HEK293 (cell line): Measurements from ENCODE around the gene LIG3.

Experiments used
- CTCF ChIA-PET: fragments of 350-600 bp; formaldehyde crosslinking; extraction: SDS; loops from one replicate; lab custom pipeline; 2021; ENCODE audit warnings: antibody characterized with exemption; lab: Yijun Ruan, JAX
- POLR2A ChIA-PET: fragments of 300-600 bp; formaldehyde crosslinking; extraction: SDS; loops from one replicate; lab custom pipeline; 2020; ENCODE audit warnings: antibody characterized with exemption, inconsistent platforms; lab: Yijun Ruan, JAX
- H3K27ac ChIP-seq: fragments of 200-500 bp; sonication (Bioruptor generic); 2 replicates; pipeline ENCODE4 v1.5.1; 2014; ENCODE audit warnings: low read depth, low read length, control low read depth, inconsistent platforms; ENCODE audit errors: extremely low read depth
- H3K36me3 ChIP-seq, 2 experiments: fragments of 200-500 bp in 1 of 2; sonication (Bioruptor generic) in 1 of 2; 1 replicate in 1 of 2; 2 replicates in 1 of 2; pipeline ENCODE4 v1.5.1; 2014 to 2017; ENCODE audit warnings: inconsistent platforms in 2 of 2, low read length in 2 of 2; ENCODE audit not compliant: control insufficient read depth in 2 of 2, insufficient read depth in 1 of 2
- H3K4me1 ChIP-seq: fragments of 200-500 bp; sonication (Bioruptor generic); 2 replicates; pipeline ENCODE4 v1.5.1; 2014; ENCODE audit warnings: mild to moderate bottlenecking, low read length, inconsistent platforms; ENCODE audit not compliant: control insufficient read depth, insufficient read depth
- H3K4me3 ChIP-seq: 2 replicates; pipeline ENCODE4 v1.5.1; 2011; ENCODE audit warnings: low read depth, mild to moderate bottlenecking, control low read depth, low read length, moderate library complexity
- H3K9me3 ChIP-seq: fragments of 200-500 bp; sonication (Bioruptor generic); 2 replicates; pipeline ENCODE4 v1.5.1; 2014; ENCODE audit warnings: low read depth, low read length, inconsistent platforms; ENCODE audit not compliant: control insufficient read depth, insufficient read depth
- BCL11B ChIP-seq: fragments of 450-650 bp; formaldehyde crosslinking; IDR thresholded peaks from 2 replicates; pipeline ENCODE4 v1.5.1; 2016; ENCODE audit warnings: low read depth, missing biosample characterization, missing genetic modification characterization
- KLF1 ChIP-seq: fragments of 450-650 bp; formaldehyde crosslinking; IDR thresholded peaks from 2 replicates; pipeline ENCODE4 v1.5.1; 2016; ENCODE audit warnings: missing biosample characterization, missing genetic modification characterization
- KLF10 ChIP-seq: fragments of 450-650 bp; IDR thresholded peaks from 2 replicates; pipeline ENCODE4 v1.5.1; 2018; ENCODE audit warnings: missing biosample characterization, mild to moderate bottlenecking, missing genetic modification characterization
- OSR2 ChIP-seq: fragments of 450-650 bp; formaldehyde crosslinking; IDR thresholded peaks from 2 replicates; pipeline ENCODE4 v1.5.1; 2016; ENCODE audit warnings: missing biosample characterization, missing genetic modification characterization
- PRDM1 ChIP-seq: fragments of 450-650 bp; formaldehyde crosslinking; IDR thresholded peaks from 2 replicates; pipeline ENCODE4; 2016; ENCODE audit warnings: missing biosample characterization, missing genetic modification characterization
- ZBTB20 ChIP-seq: fragments of 450-650 bp; formaldehyde crosslinking; IDR thresholded peaks from 2 replicates; pipeline ENCODE4 v1.5.1; 2016; ENCODE audit warnings: missing biosample characterization, missing genetic modification characterization
- ZNF10 ChIP-seq: fragments of 450-650 bp; formaldehyde crosslinking; IDR thresholded peaks from 2 replicates; pipeline ENCODE4 v1.5.1; 2017; ENCODE audit warnings: missing biosample characterization, missing genetic modification characterization
- ZNF132 ChIP-seq: fragments of 450-650 bp; formaldehyde crosslinking; IDR thresholded peaks from 2 replicates; pipeline ENCODE4 v1.5.1; 2017; ENCODE audit warnings: missing biosample characterization, missing genetic modification characterization, borderline replicate concordance
- ZNF157 ChIP-seq: fragments of 450-650 bp; formaldehyde crosslinking; IDR thresholded peaks from 2 replicates; pipeline ENCODE4 v1.5.1; 2016; ENCODE audit warnings: missing biosample characterization, missing genetic modification characterization
- ZNF202 ChIP-seq: fragments of 450-650 bp; formaldehyde crosslinking; IDR thresholded peaks from 2 replicates; pipeline ENCODE4 v1.5.1; 2016; ENCODE audit warnings: missing biosample characterization, missing genetic modification characterization, borderline replicate concordance
- ZNF214 ChIP-seq: fragments of 450-650 bp; formaldehyde crosslinking; IDR thresholded peaks from 2 replicates; pipeline ENCODE4 v1.5.1; 2017; ENCODE audit warnings: missing biosample characterization, mild to moderate bottlenecking, missing genetic modification characterization, borderline replicate concordance
- ZNF24 ChIP-seq: fragments of 450-650 bp; formaldehyde crosslinking; IDR thresholded peaks from 2 replicates; pipeline ENCODE4 v1.5.1; 2016; ENCODE audit warnings: missing biosample characterization, missing genetic modification characterization
- ZNF311 ChIP-seq: fragments of 450-650 bp; formaldehyde crosslinking; IDR thresholded peaks from 2 replicates; pipeline ENCODE4 v1.5.1; 2017; ENCODE audit warnings: missing biosample characterization, missing genetic modification characterization, borderline replicate concordance
- ZNF324 ChIP-seq: fragments of 450-650 bp; formaldehyde crosslinking; IDR thresholded peaks from 2 replicates; pipeline ENCODE4 v1.5.1; 2016; ENCODE audit warnings: missing biosample characterization, missing genetic modification characterization
- ZNF549 ChIP-seq: fragments of 450-650 bp; IDR thresholded peaks from 2 replicates; pipeline ENCODE4 v1.5.1; 2018; ENCODE audit warnings: missing biosample characterization, missing genetic modification characterization, mild to moderate bottlenecking, inconsistent platforms, moderate library complexity
- ZNF560 ChIP-seq: fragments of 450-650 bp; formaldehyde crosslinking; IDR thresholded peaks from 2 replicates; pipeline ENCODE4 v1.5.1; 2017; ENCODE audit warnings: missing biosample characterization, missing genetic modification characterization, borderline replicate concordance
- ZNF561 ChIP-seq: fragments of 450-650 bp; IDR thresholded peaks from 2 replicates; pipeline ENCODE4 v1.5.1; 2018; ENCODE audit warnings: missing biosample characterization, missing genetic modification characterization, borderline replicate concordance
- ZNF654 ChIP-seq: fragments of 450-650 bp; formaldehyde crosslinking; IDR thresholded peaks from 2 replicates; pipeline ENCODE4 v1.5.1; 2016; ENCODE audit warnings: low read depth, missing biosample characterization, missing genetic modification characterization
- ZNF777 ChIP-seq: fragments of 450-650 bp; formaldehyde crosslinking; IDR thresholded peaks from 2 replicates; pipeline ENCODE4 v1.5.1; 2017; ENCODE audit warnings: missing biosample characterization, missing genetic modification characterization, borderline replicate concordance
- TF ChIP-seq, protein P1 (sequence below): fragments of 450-650 bp; formaldehyde crosslinking; IDR thresholded peaks from 2 replicates; pipeline ENCODE4 v1.5.0; 2017; ENCODE audit warnings: missing biosample characterization, missing genetic modification characterization, borderline replicate concordance
- TF ChIP-seq, protein P2 (sequence below): fragments of 450-650 bp; formaldehyde crosslinking; IDR thresholded peaks from 2 replicates; pipeline ENCODE4 v1.5.1; 2016; ENCODE audit warnings: missing biosample characterization, missing genetic modification characterization
- TF ChIP-seq, protein P3 (sequence below): fragments of 450-650 bp; formaldehyde crosslinking; IDR thresholded peaks from 2 replicates; pipeline ENCODE4 v1.5.1; 2017; ENCODE audit warnings: missing biosample characterization, missing genetic modification characterization
- TF ChIP-seq, protein P4 (sequence below): IDR thresholded peaks from 2 replicates; pipeline ENCODE4 v1.6.1; 2011; ENCODE audit warnings: mild to moderate bottlenecking, low read depth, low read length, borderline replicate concordance
- TF ChIP-seq, protein P5 (sequence below): fragments of 450-650 bp; formaldehyde crosslinking; optimal IDR thresholded peaks from 2 replicates; pipeline ENCODE3; 2016; ENCODE audit warnings: missing biosample characterization, mild to moderate bottlenecking, missing genetic modification characterization
- TF ChIP-seq, protein P6 (sequence below): fragments of 450-650 bp; formaldehyde crosslinking; IDR thresholded peaks from 2 replicates; pipeline ENCODE4 v1.5.1; 2017; ENCODE audit warnings: missing biosample characterization, missing genetic modification characterization

Gene LIG3

DNA sequence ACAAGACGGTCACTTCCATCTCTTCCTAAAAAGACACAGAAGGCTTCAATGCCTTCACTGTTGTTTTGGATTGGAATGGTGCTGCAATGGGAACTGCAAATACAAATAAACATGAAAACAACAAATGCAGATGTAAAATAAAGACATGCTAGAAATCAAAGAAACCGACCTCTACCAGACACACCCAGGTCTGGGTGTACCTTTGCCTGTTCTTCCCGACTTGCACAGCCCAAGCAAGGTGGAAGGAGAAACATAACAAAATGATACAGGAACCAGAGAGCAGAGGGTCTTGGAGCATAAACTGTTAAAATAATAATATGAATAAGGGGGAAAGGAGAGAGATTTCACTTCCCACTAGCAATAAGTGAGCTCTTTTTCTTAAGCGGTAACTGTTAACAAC lies 65.9 kb downstream of the LIG3 start:
- no peak overlapping the region; the same call in 1 of the 2 replicates for H3K27ac ChIP-seq
- no peak overlapping the region for H3K4me3 ChIP-seq
- TF ChIP-seq ZBTB20 (tag by site-specific recombination) (no peak), ZNF560 (tag by site-specific recombination) (no peak), ZNF654 (tag by site-specific recombination) (no peak), ZNF214 (tag by site-specific recombination) (no peak), ZNF561 (tag by site-specific recombination) (no peak)
- H3K36me3 ChIP-seq, result no peaks in the 10 kb centered on the region
- CTCF ChIA-PET, result interaction anchor here (0.7 to 1.0 kb wide), 3 partner anchors 9 to 527 kb away, joined by 3 to 4 read pairs (median 4); no protein-coding TSS in a partner anchor
- H3K4me1 ChIP-seq, result peaks cover 15% of the 10 kb centered on the region
- POLR2A ChIA-PET, result no interaction called here
- no peaks in the 10 kb centered on the region for H3K9me3 ChIP-seq

DNA sequence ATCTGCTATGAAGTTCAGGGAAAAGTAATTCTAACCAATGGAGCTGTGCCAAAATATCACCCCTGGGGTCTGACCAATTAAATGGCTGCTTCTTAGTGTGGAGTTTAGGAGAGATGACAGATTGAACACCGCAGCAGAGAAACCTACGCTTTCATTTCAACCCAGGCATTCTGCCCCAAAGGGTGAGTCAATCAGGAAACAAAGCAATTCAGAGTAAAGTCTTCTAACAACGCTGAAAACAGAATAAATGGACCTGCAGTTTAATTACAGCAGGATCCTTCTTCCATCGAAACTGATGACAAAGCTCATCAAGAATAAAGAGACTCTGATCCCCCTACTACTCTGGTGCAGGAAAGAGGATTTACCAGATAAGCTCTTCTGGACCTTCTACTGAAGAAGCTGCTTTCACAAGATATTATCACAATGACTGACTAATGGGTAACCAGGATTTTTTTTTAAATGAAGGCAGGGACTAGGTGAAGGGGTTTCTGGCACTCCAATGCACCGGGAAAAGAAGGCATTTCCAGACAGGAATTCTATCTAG lies 66.5 kb downstream of the LIG3 start:
- peaks cover 18% of the 10 kb centered on the region for H3K4me1 ChIP-seq
- no peaks in the 10 kb centered on the region for H3K36me3 ChIP-seq
- H3K4me3 ChIP-seq, result no peak overlapping the region
- POLR2A ChIA-PET, result interaction anchor here (0.6 kb wide), 1 partner anchor 40 kb away, joined by 3 read pairs; no protein-coding TSS in a partner anchor
- CTCF ChIA-PET, result interaction anchor here (0.7 to 1.0 kb wide), 4 partner anchors 9 to 528 kb away, joined by 3 to 4 read pairs (median 4); no protein-coding TSS in a partner anchor
- no peaks in the 10 kb centered on the region for H3K9me3 ChIP-seq
- H3K27ac ChIP-seq, result no peak overlapping the region; the same call in 1 of the 2 replicates
- TF ChIP-seq ZNF202 (tag by site-specific recombination), result no peak
- TF ChIP-seq ZNF311, result no peak
- TF ChIP-seq, protein P1, sequence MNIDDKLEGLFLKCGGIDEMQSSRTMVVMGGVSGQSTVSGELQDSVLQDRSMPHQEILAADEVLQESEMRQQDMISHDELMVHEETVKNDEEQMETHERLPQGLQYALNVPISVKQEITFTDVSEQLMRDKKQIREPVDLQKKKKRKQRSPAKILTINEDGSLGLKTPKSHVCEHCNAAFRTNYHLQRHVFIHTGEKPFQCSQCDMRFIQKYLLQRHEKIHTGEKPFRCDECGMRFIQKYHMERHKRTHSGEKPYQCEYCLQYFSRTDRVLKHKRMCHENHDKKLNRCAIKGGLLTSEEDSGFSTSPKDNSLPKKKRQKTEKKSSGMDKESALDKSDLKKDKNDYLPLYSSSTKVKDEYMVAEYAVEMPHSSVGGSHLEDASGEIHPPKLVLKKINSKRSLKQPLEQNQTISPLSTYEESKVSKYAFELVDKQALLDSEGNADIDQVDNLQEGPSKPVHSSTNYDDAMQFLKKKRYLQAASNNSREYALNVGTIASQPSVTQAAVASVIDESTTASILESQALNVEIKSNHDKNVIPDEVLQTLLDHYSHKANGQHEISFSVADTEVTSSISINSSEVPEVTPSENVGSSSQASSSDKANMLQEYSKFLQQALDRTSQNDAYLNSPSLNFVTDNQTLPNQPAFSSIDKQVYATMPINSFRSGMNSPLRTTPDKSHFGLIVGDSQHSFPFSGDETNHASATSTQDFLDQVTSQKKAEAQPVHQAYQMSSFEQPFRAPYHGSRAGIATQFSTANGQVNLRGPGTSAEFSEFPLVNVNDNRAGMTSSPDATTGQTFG, result no peak
- TF ChIP-seq, protein P2, sequence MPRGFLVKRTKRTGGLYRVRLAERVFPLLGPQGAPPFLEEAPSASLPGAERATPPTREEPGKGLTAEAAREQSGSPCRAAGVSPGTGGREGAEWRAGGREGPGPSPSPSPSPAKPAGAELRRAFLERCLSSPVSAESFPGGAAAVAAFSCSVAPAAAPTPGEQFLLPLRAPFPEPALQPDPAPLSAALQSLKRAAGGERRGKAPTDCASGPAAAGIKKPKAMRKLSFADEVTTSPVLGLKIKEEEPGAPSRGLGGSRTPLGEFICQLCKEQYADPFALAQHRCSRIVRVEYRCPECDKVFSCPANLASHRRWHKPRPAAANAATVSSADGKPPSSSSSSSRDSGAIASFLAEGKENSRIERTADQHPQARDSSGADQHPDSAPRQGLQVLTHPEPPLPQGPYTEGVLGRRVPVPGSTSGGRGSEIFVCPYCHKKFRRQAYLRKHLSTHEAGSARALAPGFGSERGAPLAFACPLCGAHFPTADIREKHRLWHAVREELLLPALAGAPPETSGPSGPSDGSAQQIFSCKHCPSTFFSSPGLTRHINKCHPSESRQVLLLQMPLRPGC (tag by site-specific recombination), result no peak
- no peak for TF ChIP-seq ZNF24 (tag by site-specific recombination)
- no peak for TF ChIP-seq ZNF549 (tag by site-specific recombination)
- TF ChIP-seq BCL11B, result no peak
- TF ChIP-seq, protein P3, sequence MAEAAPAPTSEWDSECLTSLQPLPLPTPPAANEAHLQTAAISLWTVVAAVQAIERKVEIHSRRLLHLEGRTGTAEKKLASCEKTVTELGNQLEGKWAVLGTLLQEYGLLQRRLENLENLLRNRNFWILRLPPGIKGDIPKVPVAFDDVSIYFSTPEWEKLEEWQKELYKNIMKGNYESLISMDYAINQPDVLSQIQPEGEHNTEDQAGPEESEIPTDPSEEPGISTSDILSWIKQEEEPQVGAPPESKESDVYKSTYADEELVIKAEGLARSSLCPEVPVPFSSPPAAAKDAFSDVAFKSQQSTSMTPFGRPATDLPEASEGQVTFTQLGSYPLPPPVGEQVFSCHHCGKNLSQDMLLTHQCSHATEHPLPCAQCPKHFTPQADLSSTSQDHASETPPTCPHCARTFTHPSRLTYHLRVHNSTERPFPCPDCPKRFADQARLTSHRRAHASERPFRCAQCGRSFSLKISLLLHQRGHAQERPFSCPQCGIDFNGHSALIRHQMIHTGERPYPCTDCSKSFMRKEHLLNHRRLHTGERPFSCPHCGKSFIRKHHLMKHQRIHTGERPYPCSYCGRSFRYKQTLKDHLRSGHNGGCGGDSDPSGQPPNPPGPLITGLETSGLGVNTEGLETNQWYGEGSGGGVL (tag by site-specific recombination), result no peak
- TF ChIP-seq ZNF324 (tag by site-specific recombination), result no peak
- no peak for TF ChIP-seq KLF10
- TF ChIP-seq, protein P4, sequence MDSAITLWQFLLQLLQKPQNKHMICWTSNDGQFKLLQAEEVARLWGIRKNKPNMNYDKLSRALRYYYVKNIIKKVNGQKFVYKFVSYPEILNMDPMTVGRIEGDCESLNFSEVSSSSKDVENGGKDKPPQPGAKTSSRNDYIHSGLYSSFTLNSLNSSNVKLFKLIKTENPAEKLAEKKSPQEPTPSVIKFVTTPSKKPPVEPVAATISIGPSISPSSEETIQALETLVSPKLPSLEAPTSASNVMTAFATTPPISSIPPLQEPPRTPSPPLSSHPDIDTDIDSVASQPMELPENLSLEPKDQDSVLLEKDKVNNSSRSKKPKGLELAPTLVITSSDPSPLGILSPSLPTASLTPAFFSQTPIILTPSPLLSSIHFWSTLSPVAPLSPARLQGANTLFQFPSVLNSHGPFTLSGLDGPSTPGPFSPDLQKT, result no peak
- TF ChIP-seq PRDM1 (tag by site-specific recombination), result peak; percentile 52; the same call in 1 of the 2 replicates
- TF ChIP-seq KLF1, result no peak
- no peak for TF ChIP-seq ZNF777
- TF ChIP-seq ZNF132 (tag by site-specific recombination), result no peak
- TF ChIP-seq, protein P5, sequence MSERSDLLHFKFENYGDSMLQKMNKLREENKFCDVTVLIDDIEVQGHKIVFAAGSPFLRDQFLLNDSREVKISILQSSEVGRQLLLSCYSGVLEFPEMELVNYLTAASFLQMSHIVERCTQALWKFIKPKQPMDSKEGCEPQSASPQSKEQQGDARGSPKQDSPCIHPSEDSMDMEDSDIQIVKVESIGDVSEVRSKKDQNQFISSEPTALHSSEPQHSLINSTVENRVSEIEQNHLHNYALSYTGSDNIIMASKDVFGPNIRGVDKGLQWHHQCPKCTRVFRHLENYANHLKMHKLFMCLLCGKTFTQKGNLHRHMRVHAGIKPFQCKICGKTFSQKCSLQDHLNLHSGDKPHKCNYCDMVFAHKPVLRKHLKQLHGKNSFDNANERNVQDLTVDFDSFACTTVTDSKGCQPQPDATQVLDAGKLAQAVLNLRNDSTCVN (tag by site-specific recombination), result no peak
- TF ChIP-seq, protein P6, sequence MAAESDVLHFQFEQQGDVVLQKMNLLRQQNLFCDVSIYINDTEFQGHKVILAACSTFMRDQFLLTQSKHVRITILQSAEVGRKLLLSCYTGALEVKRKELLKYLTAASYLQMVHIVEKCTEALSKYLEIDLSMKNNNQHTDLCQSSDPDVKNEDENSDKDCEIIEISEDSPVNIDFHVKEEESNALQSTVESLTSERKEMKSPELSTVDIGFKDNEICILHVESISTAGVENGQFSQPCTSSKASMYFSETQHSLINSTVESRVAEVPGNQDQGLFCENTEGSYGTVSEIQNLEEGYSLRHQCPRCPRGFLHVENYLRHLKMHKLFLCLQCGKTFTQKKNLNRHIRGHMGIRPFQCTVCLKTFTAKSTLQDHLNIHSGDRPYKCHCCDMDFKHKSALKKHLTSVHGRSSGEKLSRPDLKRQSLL (tag by site-specific recombination), result no peak
- no peak for TF ChIP-seq ZNF157 (tag by site-specific recombination)
- TF ChIP-seq OSR2 (tag by site-specific recombination), result peak; percentile 62
- TF ChIP-seq ZNF10 (tag by site-specific recombination), result no peak
